A549 (cell line): ENCODE results near the gene TMTC2.

Experiments
- BCL3 ChIP-seq: fragments of >200 bp; sonication (Bioruptor Twin); formaldehyde crosslinking; IDR thresholded peaks from 3 replicates; pipeline ENCODE4 v1.6.1; 2016
- ESRRA ChIP-seq: fragments of 150-350 bp; IDR thresholded peaks from 2 replicates; pipeline ENCODE4 v1.6.1; 2014; ENCODE audit warnings: mild to moderate bottlenecking, low read length, borderline replicate concordance
- HDAC2 ChIP-seq: fragments of 200-600 bp; sonication (generic); IDR thresholded peaks from 2 replicates; pipeline ENCODE4 v1.6.1; 2016
- JUNB ChIP-seq: fragments of >200 bp; sonication (Bioruptor Twin); formaldehyde crosslinking; IDR thresholded peaks from 2 replicates; pipeline ENCODE4 v1.6.1; 2016
- KDM5A ChIP-seq: fragments of 200-600 bp; sonication (generic); IDR thresholded peaks from 2 replicates; pipeline ENCODE4 v1.6.1; 2016; ENCODE audit warnings: antibody characterized with exemption, mild to moderate bottlenecking
- MYC ChIP-seq: IDR thresholded peaks from 2 replicates; pipeline ENCODE4 v1.6.1; 2012; ENCODE audit warnings: mild to moderate bottlenecking, inconsistent platforms, low read length, improper control_type of control experiment, borderline replicate concordance
- NFE2L2 ChIP-seq: fragments of 150-350 bp; conservative IDR thresholded peaks from 2 replicates; pipeline ENCODE4 v1.6.1; 2014; ENCODE audit warnings: low read length
- NR3C1 ChIP-seq: fragments of >200 bp; sonication (Bioruptor Twin); formaldehyde crosslinking; IDR thresholded peaks from 3 replicates; pipeline ENCODE4 v1.6.1; 2017
- PBX3 ChIP-seq: IDR thresholded peaks from 2 replicates; pipeline ENCODE4 v1.6.1; 2012
- POLR2A ChIP-seq: IDR thresholded peaks from 2 replicates; pipeline ENCODE4 v1.6.1; 2012; ENCODE audit warnings: mild to moderate bottlenecking, low read length
- TP53 ChIP-seq: fragments of 250-450 bp; sonication (Bioruptor Pico); IDR thresholded peaks from 2 replicates; pipeline ENCODE4 v1.5.0; 2021; ENCODE audit warnings: mild to moderate bottlenecking, moderate library complexity
- TF ChIP-seq, protein P1 (sequence below): fragments of >200 bp; sonication (Bioruptor Twin); formaldehyde crosslinking; IDR thresholded peaks from 3 replicates; pipeline ENCODE4 v1.5.1; 2016
- TF ChIP-seq, protein P2 (sequence below): fragments of 200-600 bp; sonication (generic); IDR thresholded peaks from 2 replicates; pipeline ENCODE4 v1.6.1; 2016; ENCODE audit warnings: antibody characterized with exemption, mild to moderate bottlenecking, moderate library complexity

DNA sequence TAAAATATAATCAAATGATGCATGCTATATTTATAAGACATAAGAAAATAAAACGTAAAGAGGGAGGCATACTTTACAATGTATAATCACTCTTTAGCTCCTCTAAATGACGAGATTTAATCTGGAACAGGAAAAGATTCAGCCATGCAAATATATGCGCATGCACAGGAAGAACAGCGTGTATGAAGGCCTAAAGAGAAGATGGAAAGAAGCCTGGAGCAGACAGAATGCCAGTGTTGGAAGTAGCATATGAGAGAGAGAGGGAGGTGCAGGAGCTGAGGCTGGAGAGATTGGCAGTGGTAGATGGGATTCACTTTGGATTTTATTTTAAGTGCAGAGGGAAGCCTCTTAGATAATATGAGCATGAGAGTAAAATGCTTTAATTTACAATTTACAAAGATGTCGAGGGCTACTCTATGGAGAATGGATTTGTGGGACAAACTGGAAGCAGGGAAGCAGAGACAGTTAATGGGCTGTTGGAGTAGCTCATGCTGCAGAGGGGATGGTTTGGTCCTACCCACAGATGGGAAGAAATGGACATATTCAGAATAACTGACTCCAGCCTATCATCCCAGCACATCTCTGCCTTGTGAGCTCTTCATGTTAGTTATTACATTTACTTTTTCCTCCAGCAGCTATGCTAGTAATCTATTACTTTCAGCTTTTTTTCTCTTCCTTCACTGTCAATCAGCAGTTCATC lies 411.1 kb downstream of the TMTC2 start:
- TF ChIP-seq, protein P1, sequence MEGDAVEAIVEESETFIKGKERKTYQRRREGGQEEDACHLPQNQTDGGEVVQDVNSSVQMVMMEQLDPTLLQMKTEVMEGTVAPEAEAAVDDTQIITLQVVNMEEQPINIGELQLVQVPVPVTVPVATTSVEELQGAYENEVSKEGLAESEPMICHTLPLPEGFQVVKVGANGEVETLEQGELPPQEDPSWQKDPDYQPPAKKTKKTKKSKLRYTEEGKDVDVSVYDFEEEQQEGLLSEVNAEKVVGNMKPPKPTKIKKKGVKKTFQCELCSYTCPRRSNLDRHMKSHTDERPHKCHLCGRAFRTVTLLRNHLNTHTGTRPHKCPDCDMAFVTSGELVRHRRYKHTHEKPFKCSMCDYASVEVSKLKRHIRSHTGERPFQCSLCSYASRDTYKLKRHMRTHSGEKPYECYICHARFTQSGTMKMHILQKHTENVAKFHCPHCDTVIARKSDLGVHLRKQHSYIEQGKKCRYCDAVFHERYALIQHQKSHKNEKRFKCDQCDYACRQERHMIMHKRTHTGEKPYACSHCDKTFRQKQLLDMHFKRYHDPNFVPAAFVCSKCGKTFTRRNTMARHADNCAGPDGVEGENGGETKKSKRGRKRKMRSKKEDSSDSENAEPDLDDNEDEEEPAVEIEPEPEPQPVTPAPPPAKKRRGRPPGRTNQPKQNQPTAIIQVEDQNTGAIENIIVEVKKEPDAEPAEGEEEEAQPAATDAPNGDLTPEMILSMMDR: no peak
- TF ChIP-seq POLR2A (no peak), MYC (no peak), KDM5A (no peak), PBX3 (no peak), NFE2L2 (no peak), ESRRA (no peak), JUNB (no peak), NR3C1 (no peak), TP53 (no peak), HDAC2 (no peak), BCL3 (no peak)
- TF ChIP-seq, protein P2, sequence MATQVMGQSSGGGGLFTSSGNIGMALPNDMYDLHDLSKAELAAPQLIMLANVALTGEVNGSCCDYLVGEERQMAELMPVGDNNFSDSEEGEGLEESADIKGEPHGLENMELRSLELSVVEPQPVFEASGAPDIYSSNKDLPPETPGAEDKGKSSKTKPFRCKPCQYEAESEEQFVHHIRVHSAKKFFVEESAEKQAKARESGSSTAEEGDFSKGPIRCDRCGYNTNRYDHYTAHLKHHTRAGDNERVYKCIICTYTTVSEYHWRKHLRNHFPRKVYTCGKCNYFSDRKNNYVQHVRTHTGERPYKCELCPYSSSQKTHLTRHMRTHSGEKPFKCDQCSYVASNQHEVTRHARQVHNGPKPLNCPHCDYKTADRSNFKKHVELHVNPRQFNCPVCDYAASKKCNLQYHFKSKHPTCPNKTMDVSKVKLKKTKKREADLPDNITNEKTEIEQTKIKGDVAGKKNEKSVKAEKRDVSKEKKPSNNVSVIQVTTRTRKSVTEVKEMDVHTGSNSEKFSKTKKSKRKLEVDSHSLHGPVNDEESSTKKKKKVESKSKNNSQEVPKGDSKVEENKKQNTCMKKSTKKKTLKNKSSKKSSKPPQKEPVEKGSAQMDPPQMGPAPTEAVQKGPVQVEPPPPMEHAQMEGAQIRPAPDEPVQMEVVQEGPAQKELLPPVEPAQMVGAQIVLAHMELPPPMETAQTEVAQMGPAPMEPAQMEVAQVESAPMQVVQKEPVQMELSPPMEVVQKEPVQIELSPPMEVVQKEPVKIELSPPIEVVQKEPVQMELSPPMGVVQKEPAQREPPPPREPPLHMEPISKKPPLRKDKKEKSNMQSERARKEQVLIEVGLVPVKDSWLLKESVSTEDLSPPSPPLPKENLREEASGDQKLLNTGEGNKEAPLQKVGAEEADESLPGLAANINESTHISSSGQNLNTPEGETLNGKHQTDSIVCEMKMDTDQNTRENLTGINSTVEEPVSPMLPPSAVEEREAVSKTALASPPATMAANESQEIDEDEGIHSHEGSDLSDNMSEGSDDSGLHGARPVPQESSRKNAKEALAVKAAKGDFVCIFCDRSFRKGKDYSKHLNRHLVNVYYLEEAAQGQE: no peak
